Caco-2 (cell line): ENCODE results near the gene ATG16L2. TPM values are rescaled to one million over a fixed set of nuclear protein-coding genes. Genes with fewer than 3 reads are reported as not detected.

Source experiments
- BruUV-seq: library from RNA; stranded (reverse); fragments of 400-500 nt; replicated peaks from 2 replicates; lab custom pipeline; 2021; lab: Mats Ljungman, UMichigan
- CTCF ChIA-PET: fragments of 300-600 bp; sonication (Branson Sonifier 250); formaldehyde crosslinking; loops from one replicate; lab custom pipeline; 2022; ENCODE audit warnings: antibody characterized with exemption; lab: Charles Lee
- POLR2A ChIA-PET: fragments of 300-600 bp; sonication (Branson Sonifier 250); formaldehyde crosslinking; loops from one replicate; lab custom pipeline; 2022; ENCODE audit warnings: antibody characterized with exemption; lab: Charles Lee
- DNase-seq, 2 experiments: peaks; one replicate each; pipeline versions ENCODE4 v3.0.0 to v3.0.0-alpha.2; 2020 to 2022
- H3K27me3 ChIP-seq: replicated peaks from 2 replicates; pipeline ENCODE4 v1.6.0; 2011; ENCODE audit warnings: low read length; ENCODE audit not compliant: control insufficient read depth, insufficient read depth
- H3K36me3 ChIP-seq: 2 replicates; pipeline ENCODE4 v1.5.1; 2011; ENCODE audit warnings: low read length; ENCODE audit not compliant: control insufficient read depth, insufficient read depth
- H3K4me1 ChIP-seq: fragments of 250-450 bp; sonication (Bioruptor Pico); 2 replicates; pipeline ENCODE4 v1.5.1; 2020; ENCODE audit warnings: mild to moderate bottlenecking
- H3K4me3 ChIP-seq: 2 replicates; pipeline ENCODE4 v1.5.1; 2011; ENCODE audit warnings: low read depth, mild to moderate bottlenecking, control low read depth, low read length
- H3K9me3 ChIP-seq: fragments of 250-450 bp; sonication (Bioruptor Pico); 2 replicates; pipeline ENCODE4 v1.5.1; 2020; ENCODE audit warnings: mild to moderate bottlenecking, moderate library complexity
- H3K27ac Mint-ChIP-seq: one replicate; pipeline ENCODE4 v1.8.0; 2022; ENCODE audit warnings: mixed read lengths; ENCODE audit not compliant: unreplicated experiment
- H3K27me3 Mint-ChIP-seq: one replicate; pipeline ENCODE4 v1.8.0; 2022; ENCODE audit warnings: mixed read lengths; ENCODE audit not compliant: insufficient read depth, unreplicated experiment
- H3K36me3 Mint-ChIP-seq: one replicate; pipeline ENCODE4 v1.8.0; 2022; ENCODE audit warnings: mild to moderate bottlenecking, mixed read lengths; ENCODE audit not compliant: insufficient read depth, unreplicated experiment
- H3K4me1 Mint-ChIP-seq: one replicate; pipeline ENCODE4 v1.8.0; 2022; ENCODE audit warnings: low read depth, mixed read lengths; ENCODE audit not compliant: unreplicated experiment
- H3K4me3 Mint-ChIP-seq: one replicate; pipeline ENCODE4 v1.8.0; 2022; ENCODE audit warnings: mild to moderate bottlenecking, moderate library complexity, mixed read lengths; ENCODE audit not compliant: unreplicated experiment
- H3K9me3 Mint-ChIP-seq: one replicate; pipeline ENCODE4 v1.8.0; 2022; ENCODE audit warnings: mixed read lengths; ENCODE audit not compliant: unreplicated experiment
- CTCF ChIP-seq, 2 experiments: fragments of 200-600 bp in 1 of 2; IDR thresholded peaks; 1 replicate in 1 of 2; 2 replicates in 1 of 2; pipeline versions ENCODE4 v1.5.1 to v1.8.0; 2011 to 2022; ENCODE audit warnings: antibody characterized with exemption in 1 of 2, control low read depth in 1 of 2, inconsistent platforms in 1 of 2, low read depth in 1 of 2, low read length in 1 of 2, mild to moderate bottlenecking in 1 of 2, moderate library complexity in 1 of 2; ENCODE audit not compliant: insufficient read depth in 1 of 2, severe bottlenecking in 1 of 2, unreplicated experiment in 1 of 2
- intact Hi-C: fragments of 100-400 bp; cut with micrococcal nuclease; formaldehyde crosslinking; loops from one replicate; pipeline ENCODE4 v1.10.0; 2022; ENCODE audit not compliant: unreplicated experiment
- total RNA-seq: library from RNA; stranded (reverse); gene quantifications from 2 replicates; pipeline ENCODE4 v1.2.3, GENCODE V29; 2022

ATG16L2 gene
- total RNA-seq, 1 experiment from 2014 or later = 19.3 TPM

- H3K4me3 ChIP-seq = no peak overlapping the region
- Mint-ChIP-seq H3K36me3 (peaks cover 17% of the 10 kb centered on the region), H3K27me3 (no peaks in the 10 kb centered on the region), H3K9me3 (no peaks in the 10 kb centered on the region), H3K4me1 (peaks cover 11% of the 10 kb centered on the region), H3K4me3 (no peak overlapping the region), H3K27ac (no peak overlapping the region)
- POLR2A ChIA-PET = interaction anchor here (0.7 kb wide), 1 partner anchor 54 kb away, joined by 10 read pairs; no protein-coding TSS in a partner anchor
- DNase-seq = no peak
- peaks cover 2% of the 10 kb centered on the region; the same call in 1 of the 2 replicates for H3K36me3 ChIP-seq
- no peaks in the 10 kb centered on the region for H3K27me3 ChIP-seq
- 0 out of 2 replicates have a peak, but pooled peaks cover 3% of the 10 kb centered on the region for H3K4me1 ChIP-seq
- BruUV-seq = no TSS peak
- no peaks in the 10 kb centered on the region for H3K9me3 ChIP-seq
- TF ChIP-seq CTCF (IDR thresholded peaks at IDR 0.05; ENCODE audit: insufficient read depth in 1 of 2, low read depth in 1 of 2, low read length in 1 of 2, severe bottlenecking in 1 of 2, unreplicated experiment in 1 of 2) = no peak
- intact Hi-C loops = no loop called here
- CTCF ChIA-PET = interaction anchor here (0.6 to 0.7 kb wide), 3 partner anchors 40 to 1194 kb away, joined by 3 to 6 read pairs (median 3); no protein-coding TSS in a partner anchor
Observed at GRCh38 chr11:72807021-72807693, 7.1 kb upstream of the ATG16L2 start.

GRCh38 chr11:72807792-72808191 lies 6.4 kb upstream of the ATG16L2 start:
- CTCF ChIA-PET = interaction anchor here (0.6 to 0.7 kb wide), 4 partner anchors 40 to 1194 kb away, joined by 3 to 6 read pairs (median 3); no protein-coding TSS in a partner anchor

More at GRCh38 chr11:72807792-72808191, 6.4 kb upstream of the ATG16L2 start:
- H3K4me3 Mint-ChIP-seq = no peak overlapping the region
- no peaks in the 10 kb centered on the region for H3K27me3 Mint-ChIP-seq
- H3K27ac Mint-ChIP-seq = no peak overlapping the region
- no peak overlapping the region for H3K4me3 ChIP-seq
- H3K9me3 Mint-ChIP-seq = no peaks in the 10 kb centered on the region
- H3K9me3 ChIP-seq = no peaks in the 10 kb centered on the region
- H3K27me3 ChIP-seq = no peaks in the 10 kb centered on the region
- H3K36me3 Mint-ChIP-seq = peaks cover 21% of the 10 kb centered on the region
- peaks cover 2% of the 10 kb centered on the region; the same call in 1 of the 2 replicates for H3K36me3 ChIP-seq
- peaks cover 18% of the 10 kb centered on the region for H3K4me1 Mint-ChIP-seq
- POLR2A ChIA-PET = interaction anchor here (0.7 kb wide), 1 partner anchor 55 kb away, joined by 10 read pairs; no protein-coding TSS in a partner anchor
- TF ChIP-seq CTCF (IDR thresholded peaks at IDR 0.05; ENCODE audit: insufficient read depth in 1 of 2, low read depth in 1 of 2, low read length in 1 of 2, severe bottlenecking in 1 of 2, unreplicated experiment in 1 of 2) = no peak
- DNase-seq = no peak
- peaks cover 3% of the 10 kb centered on the region; the same call in 1 of the 2 replicates for H3K4me1 ChIP-seq
- intact Hi-C loops = no loop called here
- no TSS peak for BruUV-seq
